ENCODE data around the gene C7orf33. TPM values are rescaled to one million over a fixed set of nuclear protein-coding genes. Genes with fewer than 3 reads are reported as not detected.
"Not testable (repeated sequence)": the region's sequence is repeated elsewhere in the genome, so short reads cannot be mapped to it uniquely, and the experiment has no call there.

Gene C7orf33
- total RNA-seq, 1 experiment from 2014 or later: not detected

DNA sequence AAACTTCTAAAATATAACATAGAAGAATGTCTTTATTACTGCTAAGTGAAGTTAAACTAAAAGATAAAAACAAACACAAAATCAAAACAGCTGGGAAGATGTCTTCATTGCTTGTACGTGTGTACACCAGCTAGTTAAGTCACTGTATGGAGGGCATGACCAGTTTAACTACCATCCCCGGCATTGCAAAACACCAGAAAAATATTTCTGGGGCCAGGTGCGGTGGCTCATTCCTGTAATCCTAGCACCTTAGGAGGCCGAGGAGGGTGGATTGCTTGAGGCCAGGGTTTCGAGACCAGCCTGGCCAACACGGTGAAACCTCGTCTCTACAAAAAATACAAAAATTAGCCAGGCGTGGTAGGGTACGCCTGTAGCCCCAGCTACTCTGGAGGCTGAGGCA lies 19.2 kb upstream of the C7orf33 start:
- H3K9me3 Mint-ChIP-seq (ENCODE audit: unreplicated experiment): no peaks in the 10 kb centered on the region
- intact Hi-C loops (cut with micrococcal nuclease): loop anchor here (10.0 kb wide), 2 partner anchors 203 to 233 kb away; no protein-coding TSS in a partner anchor
- no TSS peak for BruUV-seq (replicated peaks)
- H3K36me3 Mint-ChIP-seq (ENCODE audit: insufficient read depth, unreplicated experiment): no peaks in the 10 kb centered on the region
- no peak overlapping the region for H3K4me3 Mint-ChIP-seq (ENCODE audit: unreplicated experiment)
- TF ChIP-seq, protein P1, sequence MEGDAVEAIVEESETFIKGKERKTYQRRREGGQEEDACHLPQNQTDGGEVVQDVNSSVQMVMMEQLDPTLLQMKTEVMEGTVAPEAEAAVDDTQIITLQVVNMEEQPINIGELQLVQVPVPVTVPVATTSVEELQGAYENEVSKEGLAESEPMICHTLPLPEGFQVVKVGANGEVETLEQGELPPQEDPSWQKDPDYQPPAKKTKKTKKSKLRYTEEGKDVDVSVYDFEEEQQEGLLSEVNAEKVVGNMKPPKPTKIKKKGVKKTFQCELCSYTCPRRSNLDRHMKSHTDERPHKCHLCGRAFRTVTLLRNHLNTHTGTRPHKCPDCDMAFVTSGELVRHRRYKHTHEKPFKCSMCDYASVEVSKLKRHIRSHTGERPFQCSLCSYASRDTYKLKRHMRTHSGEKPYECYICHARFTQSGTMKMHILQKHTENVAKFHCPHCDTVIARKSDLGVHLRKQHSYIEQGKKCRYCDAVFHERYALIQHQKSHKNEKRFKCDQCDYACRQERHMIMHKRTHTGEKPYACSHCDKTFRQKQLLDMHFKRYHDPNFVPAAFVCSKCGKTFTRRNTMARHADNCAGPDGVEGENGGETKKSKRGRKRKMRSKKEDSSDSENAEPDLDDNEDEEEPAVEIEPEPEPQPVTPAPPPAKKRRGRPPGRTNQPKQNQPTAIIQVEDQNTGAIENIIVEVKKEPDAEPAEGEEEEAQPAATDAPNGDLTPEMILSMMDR (IDR thresholded peaks at IDR 0.05; ENCODE audit: unreplicated experiment): no peak
- ChIA-PET POLR2A (no interaction called here), CTCF (interaction anchor here (1.2 kb wide), 1 partner anchor 67 kb away, joined by 3 read pairs; no protein-coding TSS in a partner anchor)
- no peaks in the 10 kb centered on the region for H3K27me3 Mint-ChIP-seq (ENCODE audit: insufficient read depth, unreplicated experiment)
- H3K27ac Mint-ChIP-seq (ENCODE audit: low read depth, unreplicated experiment): no peak overlapping the region
- DNase-seq (ENCODE audit: unreplicated experiment): no peak
- H3K4me1 Mint-ChIP-seq (ENCODE audit: insufficient read depth, unreplicated experiment): no peaks in the 10 kb centered on the region

DNA sequence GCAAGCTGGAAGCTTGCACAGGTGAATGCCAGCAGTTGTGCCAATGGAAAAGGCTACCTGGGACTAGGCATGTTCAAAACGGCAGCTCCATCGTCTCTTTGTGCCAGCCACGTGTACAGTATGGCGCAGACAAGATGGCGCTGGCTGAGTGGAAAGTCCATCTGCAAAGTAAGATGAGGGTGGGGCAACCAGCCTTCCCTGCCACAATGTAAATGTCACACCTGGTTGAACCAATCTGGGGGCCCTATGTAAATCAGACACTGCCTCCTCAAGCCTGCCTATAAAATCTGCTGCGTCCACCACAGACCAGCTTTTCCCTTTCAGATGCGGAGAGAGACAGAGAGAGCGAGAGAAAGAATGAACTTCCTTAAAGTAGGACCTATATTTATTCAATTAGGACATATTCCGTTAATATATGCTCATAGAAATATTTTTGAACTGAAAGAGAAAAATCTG lies 18.5 kb upstream of the C7orf33 start:
- no peak overlapping the region for H3K4me3 Mint-ChIP-seq (ENCODE audit: unreplicated experiment)
- H3K4me1 Mint-ChIP-seq (ENCODE audit: insufficient read depth, unreplicated experiment): no peaks in the 10 kb centered on the region
- intact Hi-C loops (cut with micrococcal nuclease): loop anchor here (10.0 kb wide), 2 partner anchors 203 to 233 kb away; no protein-coding TSS in a partner anchor
- no peaks in the 10 kb centered on the region for H3K9me3 Mint-ChIP-seq (ENCODE audit: unreplicated experiment)
- ChIA-PET POLR2A (no interaction called here), CTCF (interaction anchor here (1.2 kb wide), 1 partner anchor 68 kb away, joined by 3 read pairs; no protein-coding TSS in a partner anchor)
- H3K36me3 Mint-ChIP-seq (ENCODE audit: insufficient read depth, unreplicated experiment): no peaks in the 10 kb centered on the region
- H3K27ac Mint-ChIP-seq (ENCODE audit: low read depth, unreplicated experiment): no peak overlapping the region
- no peaks in the 10 kb centered on the region for H3K27me3 Mint-ChIP-seq (ENCODE audit: insufficient read depth, unreplicated experiment)
- BruUV-seq (replicated peaks): no TSS peak
- TF ChIP-seq, protein P1 (IDR thresholded peaks at IDR 0.05; ENCODE audit: unreplicated experiment): no peak
- no peak for DNase-seq (ENCODE audit: unreplicated experiment)

DNA sequence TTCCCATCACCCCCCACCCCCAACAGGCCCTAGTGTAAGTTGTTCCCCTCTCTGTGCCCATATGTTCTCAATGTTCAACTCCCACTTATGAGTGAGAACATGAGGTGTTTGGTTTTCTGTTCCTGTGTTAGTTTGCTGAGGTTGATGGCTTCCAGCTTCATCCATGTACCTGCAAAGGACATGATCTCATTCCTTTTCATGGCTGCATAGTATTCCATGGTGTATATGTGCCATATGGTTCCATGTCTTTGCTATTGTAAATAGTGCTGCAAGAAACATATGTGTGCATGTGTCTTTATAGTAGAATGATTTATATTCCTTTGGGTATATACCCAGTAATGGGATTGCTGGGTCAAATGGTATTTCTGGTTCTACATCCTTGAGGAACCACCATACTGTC lies 17.0 kb upstream of the C7orf33 start:
- not testable (repeated sequence) for H3K27ac Mint-ChIP-seq (ENCODE audit: low read depth, unreplicated experiment); H3K4me1 Mint-ChIP-seq (ENCODE audit: insufficient read depth, unreplicated experiment); H3K9me3 Mint-ChIP-seq (ENCODE audit: unreplicated experiment); DNase-seq (ENCODE audit: unreplicated experiment); H3K36me3 Mint-ChIP-seq (ENCODE audit: insufficient read depth, unreplicated experiment); H3K27me3 Mint-ChIP-seq (ENCODE audit: insufficient read depth, unreplicated experiment); H3K4me3 Mint-ChIP-seq (ENCODE audit: unreplicated experiment); BruUV-seq (replicated peaks)
- intact Hi-C loops (cut with micrococcal nuclease): loop anchor here (10.0 kb wide), 2 partner anchors 201 to 231 kb away; no protein-coding TSS in a partner anchor
- CTCF ChIA-PET: interaction anchor here (0.8 to 4.7 kb wide), 6 partner anchors 8 to 390 kb away, joined by 3 to 47 read pairs (median 22); no protein-coding TSS in a partner anchor
- POLR2A ChIA-PET: interaction anchor here (1.5 kb wide), 1 partner anchor 389 kb away, joined by 6 read pairs; no protein-coding TSS in a partner anchor

GRCh38 chr7:148575640-148576411 lies 14.7 kb upstream of the C7orf33 start:
- no TSS peak for BruUV-seq (replicated peaks)
- CTCF ChIA-PET: interaction anchor here (0.6 to 4.7 kb wide), 54 partner anchors 9 to 948 kb away, joined by 3 to 47 read pairs (median 4); partner anchors contain the start of gene EZH2
- no peaks in the 10 kb centered on the region for H3K27me3 Mint-ChIP-seq (ENCODE audit: insufficient read depth, unreplicated experiment)

More at GRCh38 chr7:148575640-148576411, 14.7 kb upstream of the C7orf33 start:
- H3K27ac Mint-ChIP-seq (ENCODE audit: low read depth, unreplicated experiment): no peak overlapping the region
- no peaks in the 10 kb centered on the region for H3K9me3 Mint-ChIP-seq (ENCODE audit: unreplicated experiment)
- TF ChIP-seq, protein P1 (IDR thresholded peaks at IDR 0.05; ENCODE audit: unreplicated experiment): peak; percentile 87
- H3K4me1 Mint-ChIP-seq (ENCODE audit: insufficient read depth, unreplicated experiment): no peaks in the 10 kb centered on the region
- H3K36me3 Mint-ChIP-seq (ENCODE audit: insufficient read depth, unreplicated experiment): no peaks in the 10 kb centered on the region
- POLR2A ChIA-PET: interaction anchor here (0.6 to 2.3 kb wide), 3 partner anchors 14 to 366 kb away, joined by 3 to 7 read pairs (median 5); no protein-coding TSS in a partner anchor
- peak; percentile 76 for DNase-seq (ENCODE audit: unreplicated experiment)
- intact Hi-C loops (cut with micrococcal nuclease): loop anchor here (1.0 to 10.0 kb wide), 5 partner anchors 72 to 386 kb away; partner anchors contain the start of gene CUL1
- H3K4me3 Mint-ChIP-seq (ENCODE audit: unreplicated experiment): no peak overlapping the region

All from MCF 10A (cell line).